NCI-H524 treated with DMSO at 0.1 percent for 48 hours (cell line): ENCODE data around the gene STIM2.

Experiments
- DNase-seq: peaks from one replicate; lab custom pipeline; 2025; lab: John Stamatoyannopoulos, UW

Gene STIM2

DNA sequence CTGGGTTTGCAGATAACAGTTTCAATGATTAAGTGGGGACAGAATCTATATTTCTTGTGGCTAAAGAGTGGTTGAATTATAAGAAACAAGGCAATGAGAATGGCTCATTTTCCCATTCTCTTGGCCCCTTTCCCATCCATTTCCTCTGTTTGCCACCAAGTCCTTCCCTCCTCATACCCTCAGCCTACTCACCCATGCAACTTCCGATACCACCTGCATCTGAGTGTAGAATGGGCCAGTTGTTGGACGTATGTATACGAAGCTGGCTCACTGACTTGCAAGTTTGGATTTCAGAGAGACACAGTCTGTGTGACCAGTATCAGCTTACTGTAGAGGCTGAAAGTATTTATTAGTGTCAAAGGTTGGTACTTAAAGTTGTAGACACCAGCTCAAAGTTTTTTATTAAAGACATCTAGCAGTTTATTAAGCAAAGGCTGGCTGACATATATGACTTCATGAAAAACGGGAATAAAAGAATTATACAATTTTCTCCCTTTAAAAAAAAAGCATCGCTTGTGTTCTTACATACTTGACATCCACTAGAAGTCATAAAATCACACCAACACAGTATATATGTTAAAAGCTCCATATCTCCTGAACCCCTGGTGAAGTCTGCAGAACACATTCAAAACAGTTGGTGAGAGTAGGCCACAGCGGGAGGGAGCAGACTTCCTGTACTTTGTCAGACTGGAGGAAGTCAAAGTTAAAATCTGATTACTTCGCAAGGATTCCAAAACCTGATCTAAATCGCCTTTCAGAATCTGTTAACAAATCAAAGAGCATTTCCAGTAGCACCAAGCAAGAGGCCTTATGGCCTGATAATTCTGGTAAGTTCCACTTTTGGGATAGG is 22.4 kb upstream of the STIM2 start:
- no peak for DNase-seq

DNA sequence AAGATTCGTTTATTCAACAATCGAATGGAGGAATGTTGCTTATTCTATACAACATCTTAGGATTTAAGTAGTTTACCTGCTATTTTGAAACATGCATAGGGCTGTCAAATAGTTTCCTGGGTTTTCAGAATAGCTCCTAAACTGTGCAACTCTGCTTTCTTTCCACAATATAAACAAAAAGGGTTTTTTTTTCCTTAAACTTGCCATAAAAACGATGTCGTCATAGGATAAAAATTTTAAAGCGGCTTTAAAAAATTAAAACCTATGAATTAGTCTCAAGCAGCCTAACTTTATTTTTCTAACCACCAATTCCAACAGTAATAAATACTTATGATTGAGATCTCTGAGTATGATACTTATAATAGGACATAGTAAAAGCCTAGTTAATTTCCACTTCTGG is 21.6 kb upstream of the STIM2 start:
- no peak for DNase-seq

DNA sequence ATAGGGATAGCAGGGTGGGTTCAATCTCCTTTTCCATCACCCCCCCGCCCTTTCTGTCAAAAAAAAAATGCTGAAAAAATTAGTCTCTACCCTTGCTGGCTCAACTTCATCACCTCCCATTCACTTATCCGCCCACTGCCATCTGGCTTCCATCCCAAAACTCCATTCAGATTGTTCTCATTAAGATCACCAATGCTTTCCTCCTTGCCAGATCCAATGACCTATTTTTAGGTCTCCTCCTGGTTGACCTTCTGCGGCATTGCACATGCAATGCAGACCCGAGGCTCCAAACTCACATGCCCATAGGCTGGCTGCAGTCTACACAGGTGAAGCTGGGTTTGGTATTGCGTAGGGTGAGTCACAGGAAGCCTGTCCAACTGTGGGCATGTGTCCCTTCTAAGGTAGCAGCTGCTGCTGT is 21.1 kb upstream of the STIM2 start:
- DNase-seq, result peak; percentile 54

DNA sequence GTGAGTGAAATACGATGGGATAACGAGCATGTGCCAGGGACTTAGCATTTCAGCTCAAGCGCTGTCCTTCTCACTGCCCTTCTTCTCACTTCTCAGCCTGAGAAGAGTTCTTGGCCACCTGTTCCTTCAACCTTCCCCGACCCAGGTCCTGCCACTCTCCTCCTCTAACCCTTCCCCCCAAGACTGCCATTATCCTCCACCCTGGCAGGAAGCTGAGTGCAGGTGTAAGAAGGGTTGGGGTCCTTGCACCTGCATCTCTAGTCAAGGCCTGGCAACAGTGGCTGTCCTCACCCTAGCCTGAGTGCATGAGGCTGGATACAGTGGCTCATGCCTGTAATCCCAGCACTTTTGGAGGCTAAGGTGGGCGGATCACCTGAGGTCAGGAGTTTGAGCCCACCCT is 19.9 kb upstream of the STIM2 start:
- no peak for DNase-seq

DNA sequence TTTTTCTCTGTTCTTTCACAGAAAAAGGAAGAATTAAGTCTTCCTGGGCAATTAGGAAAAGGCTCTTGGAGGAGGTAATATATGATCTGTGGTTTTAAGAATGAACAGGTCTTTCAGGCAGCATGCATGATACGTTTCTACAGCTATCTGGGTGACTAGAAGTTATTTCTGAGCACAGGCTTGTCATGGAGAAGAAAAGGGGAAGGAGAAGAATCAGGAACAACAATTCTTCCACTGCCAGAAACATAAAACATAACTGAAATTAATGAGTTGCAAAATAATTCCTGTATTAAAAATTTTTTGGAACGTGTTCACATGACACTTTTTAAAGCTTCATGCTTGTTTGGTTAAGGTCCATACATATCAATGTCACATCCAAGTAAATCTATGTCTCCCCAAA is 17.7 kb upstream of the STIM2 start:
- DNase-seq, result no peak

DNA sequence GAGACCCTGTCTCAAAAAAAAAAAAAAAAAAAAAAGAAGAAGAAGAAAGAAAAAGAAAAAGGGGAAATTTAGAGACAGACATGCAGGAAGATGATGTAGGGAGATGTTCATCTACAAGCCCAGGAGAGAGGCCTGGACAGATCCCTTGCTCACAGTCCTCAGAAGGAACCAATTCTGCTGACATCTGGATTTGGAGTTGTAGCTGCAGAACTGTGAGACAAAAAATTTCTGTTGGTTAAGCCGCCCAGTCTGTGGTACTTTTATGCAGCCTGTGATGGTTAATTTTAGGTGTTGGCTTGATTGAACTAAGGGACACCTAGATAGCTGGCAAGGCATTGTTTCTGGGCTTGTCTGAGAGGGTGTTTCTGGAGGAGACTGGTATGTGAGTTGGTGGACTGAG is 10.1 kb upstream of the STIM2 start:
- no peak for DNase-seq

DNA sequence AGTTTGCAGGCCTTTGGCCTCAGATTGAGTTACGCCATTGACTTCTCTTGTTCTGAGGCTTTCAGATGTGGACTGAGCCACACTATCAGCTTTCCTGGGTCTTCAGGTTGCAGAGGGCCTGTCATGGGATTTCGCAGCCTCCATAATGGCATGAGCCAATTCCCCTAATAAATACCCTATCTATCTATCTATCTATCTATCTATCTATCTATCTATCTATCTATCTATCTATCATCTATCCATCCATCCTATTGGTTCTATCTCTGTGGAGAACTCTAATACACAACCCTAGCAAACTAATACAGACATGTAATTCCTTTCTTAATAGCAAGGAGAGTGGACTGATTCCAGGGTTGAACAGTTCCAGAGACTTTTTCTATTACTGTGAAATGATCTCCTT is 9.5 kb upstream of the STIM2 start:
- no peak for DNase-seq

DNA sequence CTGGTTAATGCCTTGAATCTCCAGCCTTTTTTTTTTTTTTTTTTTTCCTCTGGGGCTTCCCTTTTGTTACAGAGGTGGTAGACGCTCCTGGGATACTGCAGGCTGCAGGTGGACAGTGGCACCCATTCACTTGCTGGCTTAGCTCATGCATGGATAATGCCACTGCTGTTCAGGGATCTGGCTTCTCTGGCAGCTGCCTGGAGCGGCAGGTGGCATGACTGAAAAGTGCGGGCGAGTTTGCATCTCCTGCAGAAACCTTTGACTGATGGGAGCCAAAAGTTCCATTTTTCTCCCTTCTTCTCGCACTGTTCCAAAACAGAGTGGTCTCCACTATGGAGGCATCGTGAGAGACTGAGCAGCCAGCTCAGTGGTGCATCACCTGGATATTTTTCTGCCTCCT is 5.9 kb upstream of the STIM2 start:
- no peak for DNase-seq

DNA sequence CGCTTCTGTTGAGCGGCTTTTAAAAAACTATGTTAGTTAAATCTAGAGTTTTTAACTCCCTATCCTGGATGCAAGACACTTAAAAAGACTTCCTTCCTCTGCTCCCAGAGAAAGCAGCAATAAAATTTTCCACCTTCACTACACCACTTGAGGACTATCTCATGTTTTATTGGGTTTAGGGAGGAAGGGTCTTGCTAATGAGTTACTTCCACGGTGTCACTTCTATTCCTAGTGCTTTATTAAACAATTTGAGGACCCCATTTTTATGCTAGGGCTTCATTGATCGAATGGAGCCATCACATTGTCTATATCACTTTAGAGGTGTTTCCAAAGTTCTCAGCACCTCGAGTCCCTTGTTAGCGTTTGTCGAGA is 3.7 kb upstream of the STIM2 start:
- DNase-seq, result no peak

DNA sequence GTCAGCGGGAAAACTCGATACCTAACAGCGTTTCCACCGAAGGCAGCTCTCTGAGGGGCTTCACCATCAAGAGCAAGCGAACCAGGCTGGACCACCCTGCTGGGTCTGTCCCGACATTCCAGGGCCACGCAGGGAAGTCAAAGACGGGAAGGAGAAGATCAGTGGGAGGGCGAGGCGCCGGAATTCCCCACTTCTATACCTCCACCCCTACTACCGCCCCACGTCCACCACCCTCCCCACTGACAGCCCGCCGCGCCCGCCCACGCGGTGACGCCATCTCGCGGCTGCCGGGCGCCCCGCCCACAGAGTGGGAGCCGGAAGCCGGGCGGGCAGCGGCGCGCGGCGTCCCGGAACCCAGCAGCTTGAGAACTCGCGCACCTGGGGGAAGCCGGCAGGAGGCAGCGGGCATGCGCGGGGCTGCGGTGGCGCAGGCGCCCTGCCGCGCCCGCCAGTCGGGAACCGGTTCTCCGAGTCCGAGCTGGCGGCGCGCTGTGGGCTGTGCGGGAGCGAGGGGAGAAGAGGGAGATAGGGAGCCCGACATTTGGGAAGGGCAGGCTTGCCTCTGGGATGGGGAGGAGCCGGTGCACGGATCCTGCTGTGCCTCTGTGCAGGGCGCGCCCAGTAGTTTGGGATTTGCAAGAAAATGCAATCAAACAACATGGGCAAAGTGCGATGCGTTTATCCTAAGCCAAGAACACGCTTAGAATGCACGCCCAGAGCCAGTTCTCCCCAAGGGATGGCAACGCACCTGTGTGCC is 3.2 kb upstream of the STIM2 start:
- peak; percentile 26 for DNase-seq

DNA sequence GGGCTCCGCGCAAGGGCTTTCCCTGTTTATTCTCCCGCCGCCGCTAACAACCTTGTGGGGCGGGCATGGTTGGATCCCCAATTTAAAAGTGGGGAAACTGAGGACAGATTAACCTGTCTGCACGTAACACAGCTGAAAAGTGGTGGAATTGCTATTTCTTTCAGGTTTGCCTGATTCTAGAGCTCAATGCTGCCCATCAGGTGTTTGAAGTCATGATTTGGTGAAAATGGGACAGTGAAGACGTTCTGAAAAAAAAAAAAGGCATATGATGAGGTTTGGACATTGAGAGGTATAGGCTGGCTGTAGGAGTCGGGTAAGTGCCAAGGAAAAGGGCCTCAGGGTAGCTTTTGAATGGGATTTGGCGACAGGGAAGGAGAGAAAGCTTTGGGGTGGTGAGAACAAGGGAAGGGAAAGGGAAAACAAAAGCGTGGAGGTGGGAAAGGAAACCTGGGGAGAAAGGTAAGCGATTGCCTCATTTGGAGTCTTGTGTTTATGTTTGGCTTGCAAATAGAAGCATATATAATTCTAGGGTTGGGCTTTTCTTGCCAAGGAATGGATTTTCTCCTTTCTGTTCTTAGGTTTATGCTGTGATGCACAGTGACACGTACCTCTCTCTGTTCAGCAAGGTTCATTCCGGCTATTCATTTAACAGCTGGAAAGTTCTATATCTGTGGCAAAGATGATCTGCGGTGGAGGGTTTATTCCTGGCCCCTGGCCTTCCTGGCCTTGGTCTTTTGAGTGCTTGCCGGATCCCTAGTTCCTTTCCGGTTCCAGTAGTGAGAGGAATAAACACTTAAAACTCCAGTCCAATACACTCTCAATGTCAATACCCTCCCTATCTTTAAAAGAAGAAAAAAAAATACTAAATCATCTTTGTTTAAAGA is 2.4 kb upstream of the STIM2 start:
- DNase-seq, result no peak

DNA sequence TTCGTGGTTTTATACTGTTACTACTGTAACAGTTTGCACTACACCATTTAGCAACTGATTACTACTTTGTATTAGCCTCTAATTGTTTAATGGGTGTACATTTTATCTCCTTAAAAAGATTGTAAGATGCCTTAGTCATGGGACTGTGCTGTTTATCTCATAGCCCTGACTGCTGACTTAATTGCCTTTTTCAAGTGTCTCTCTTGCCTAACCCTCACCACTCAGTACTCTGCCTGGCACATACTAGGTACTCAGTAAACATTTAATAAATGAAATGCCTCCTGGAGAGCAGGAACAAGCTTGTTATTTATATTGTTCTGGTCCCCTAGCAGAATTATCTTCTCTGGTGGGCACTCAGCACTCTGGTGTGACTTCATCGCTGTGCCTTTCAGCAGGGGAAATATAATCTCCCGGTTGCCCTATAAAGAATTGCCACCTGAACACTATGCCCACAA is 1.7 kb upstream of the STIM2 start:
- no peak for DNase-seq

DNA sequence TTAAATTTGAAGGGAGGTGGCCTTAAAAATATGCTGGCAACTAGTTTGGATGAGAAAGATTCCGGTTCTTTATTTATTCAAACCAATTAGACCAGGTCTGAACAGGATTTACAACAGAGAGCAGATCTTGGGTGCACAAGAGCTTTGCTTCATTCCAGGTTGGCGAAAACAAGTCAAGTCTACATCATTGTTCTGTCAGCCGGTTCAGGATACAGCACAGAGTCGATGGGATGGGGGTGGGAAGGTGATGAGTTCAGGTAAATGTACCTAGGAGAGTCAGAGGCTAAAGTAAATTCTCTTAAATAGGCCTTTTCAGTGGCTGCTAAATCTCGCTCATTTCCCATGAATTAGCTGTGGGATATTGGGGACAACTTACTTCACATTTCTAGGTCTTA is 882 bp upstream of the STIM2 start:
- DNase-seq, result no peak

DNA sequence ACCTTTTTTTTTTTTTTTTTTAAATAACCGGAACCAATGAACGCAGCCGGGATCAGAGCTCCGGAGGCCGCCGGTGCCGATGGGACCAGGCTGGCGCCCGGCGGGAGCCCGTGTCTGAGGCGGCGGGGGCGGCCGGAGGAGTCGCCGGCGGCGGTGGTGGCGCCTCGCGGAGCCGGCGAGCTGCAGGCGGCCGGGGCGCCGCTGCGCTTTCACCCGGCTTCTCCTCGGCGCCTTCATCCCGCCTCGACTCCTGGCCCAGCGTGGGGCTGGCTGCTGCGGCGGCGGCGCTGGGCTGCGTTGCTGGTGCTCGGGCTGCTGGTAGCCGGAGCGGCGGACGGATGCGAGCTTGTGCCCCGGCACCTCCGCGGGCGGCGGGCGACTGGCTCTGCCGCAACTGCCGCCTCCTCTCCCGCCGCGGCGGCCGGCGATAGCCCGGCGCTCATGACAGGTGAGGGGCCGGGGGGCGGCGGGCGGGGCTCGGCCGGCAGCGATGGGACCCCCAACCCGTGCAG is 337 bp downstream of the STIM2 start:
- DNase-seq, result no peak

DNA sequence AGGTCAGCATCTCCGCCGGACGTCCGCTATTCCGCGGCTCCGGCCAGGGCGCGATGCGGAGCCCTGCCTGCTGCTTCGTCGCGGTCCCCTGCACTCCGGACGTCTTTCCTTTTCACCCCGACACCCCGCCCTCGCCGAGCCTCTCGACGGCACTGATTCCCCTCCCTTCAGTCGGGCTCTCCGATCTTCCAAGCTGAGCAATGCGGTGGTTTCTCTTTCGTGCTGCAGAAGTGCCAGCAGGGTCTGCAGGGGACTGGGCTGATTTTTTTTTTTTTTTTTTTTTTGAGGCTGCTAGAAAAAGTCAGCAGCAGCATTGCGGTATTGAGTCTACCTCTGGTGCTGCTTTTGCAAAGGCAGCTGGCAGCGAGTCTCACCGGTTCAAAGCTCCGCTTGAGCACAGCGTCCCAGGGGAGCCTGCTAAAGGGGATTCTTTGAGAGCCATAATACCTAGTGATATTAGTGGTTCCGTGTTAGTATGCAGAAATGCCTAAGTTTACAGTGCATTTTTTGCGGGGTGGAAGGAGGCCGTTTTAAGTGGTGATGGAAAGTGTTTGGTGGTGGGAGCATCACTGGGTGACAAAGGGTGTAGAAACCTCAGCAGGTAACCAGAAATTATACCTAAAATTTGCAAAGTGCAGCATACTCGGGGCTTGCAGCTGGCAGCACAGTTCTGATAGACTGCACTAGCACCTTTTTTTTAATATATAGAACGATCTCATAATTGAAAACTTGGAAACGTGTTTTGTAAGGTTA is 969 bp downstream of the STIM2 start:
- DNase-seq, result peak; percentile 63

DNA sequence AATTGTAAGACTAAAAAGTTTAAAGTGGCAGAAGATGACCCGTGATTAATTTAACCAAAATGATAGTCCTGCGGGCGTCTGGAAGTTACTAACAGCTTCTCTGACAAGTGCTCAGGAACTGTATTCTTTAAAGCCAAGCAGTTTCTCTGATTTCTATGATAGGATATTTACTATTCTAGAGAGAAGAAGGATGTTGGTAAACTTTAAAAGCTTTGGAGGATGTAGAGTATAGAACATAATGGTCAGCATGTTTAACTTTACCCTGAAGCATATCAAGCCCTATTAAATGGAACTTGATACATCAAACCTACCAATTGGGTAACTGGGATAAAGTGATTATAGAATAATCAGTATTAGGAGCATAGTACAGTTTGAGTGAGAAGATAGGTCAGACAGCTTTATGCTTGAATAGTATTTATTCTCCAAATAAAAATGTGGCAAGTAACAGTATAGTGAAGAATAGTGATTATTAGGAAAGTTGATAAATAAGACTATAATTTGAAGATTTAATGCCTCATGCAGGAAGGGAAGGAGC is 1.8 kb downstream of the STIM2 start:
- DNase-seq, result no peak

DNA sequence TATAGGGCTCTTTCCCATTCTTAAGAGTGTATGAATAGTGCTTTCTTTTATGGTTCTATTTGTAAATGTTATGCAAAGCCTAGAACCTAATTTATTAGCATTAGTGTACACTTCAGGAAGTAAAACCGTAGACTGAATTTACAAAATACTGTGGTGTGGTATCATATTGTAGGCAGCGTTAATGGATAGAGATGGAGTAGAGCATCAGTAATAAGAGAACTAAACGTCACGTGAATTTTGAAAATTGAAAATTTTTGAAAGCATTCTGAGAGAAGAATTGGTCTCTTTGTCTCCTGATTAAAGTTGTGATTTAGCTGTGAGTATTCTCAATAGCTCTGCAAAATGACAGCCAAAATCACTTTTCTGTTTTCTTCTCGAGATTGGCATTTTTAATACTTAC is 2.9 kb downstream of the STIM2 start:
- no peak for DNase-seq

DNA sequence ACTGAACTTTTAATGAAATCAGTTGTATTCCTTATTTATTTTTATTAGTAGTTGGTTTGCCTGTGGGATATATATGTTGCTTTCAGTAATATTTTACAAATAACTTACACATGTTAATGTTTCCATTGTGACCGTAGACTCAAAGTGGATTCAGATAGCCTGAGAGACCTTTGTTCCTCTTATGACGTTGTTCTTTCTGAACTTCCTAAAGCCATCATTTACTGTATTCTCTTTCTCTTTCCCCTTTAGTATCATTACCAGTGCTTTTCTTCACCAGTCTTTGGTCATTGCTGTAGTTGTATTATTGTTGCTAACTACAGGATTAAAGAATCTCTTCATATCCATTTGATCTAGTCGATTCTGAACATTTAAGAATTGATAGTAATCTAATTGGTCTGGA is 4.3 kb downstream of the STIM2 start:
- no peak for DNase-seq

DNA sequence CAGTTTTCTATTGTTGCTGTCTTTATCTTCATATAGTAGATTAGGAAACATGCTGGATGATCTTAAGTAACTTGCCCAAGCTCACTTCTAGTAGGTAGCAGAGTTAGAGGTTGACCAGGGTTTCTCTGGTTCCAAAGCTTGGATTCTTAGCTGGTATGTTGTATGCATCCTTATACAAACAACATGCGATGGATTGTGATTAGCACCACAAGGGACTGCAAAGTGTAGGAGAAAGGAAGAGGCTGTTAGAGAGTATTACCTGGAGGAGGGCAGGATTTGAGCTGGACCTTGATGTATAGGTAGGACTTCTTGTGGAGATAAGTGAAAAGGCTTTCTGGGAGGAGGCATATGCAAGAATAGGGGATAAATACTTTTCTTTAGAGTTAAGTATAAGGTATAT is 5.6 kb downstream of the STIM2 start:
- DNase-seq, result no peak

DNA sequence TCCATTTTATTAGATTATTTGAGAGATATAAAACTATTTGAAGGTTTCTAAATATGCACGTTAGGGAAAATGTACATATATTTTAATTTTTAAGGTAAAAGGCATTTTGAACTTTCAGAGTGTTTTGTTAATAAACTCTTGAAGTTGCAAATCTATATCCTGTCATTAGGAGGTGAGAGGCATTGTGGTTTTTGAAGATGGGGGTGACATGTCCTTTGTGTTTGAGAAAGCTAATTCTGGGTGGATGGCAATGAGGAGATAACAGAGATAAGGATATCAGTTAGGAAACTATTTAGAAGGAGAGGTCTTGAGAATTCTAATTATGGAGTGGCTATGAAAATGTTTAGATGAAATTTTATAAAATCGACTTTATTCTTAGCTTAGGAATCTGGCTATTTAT is 6.1 kb downstream of the STIM2 start:
- DNase-seq, result no peak
